ENCODE results near the gene NIN.

GRCh38 chr14:50839691-50840090 is 8.7 kb upstream of the NIN start:
- TF ChIP-seq EZH2 (IDR thresholded peaks at IDR 0.05; ENCODE audit: borderline replicate concordance, low read length) (no peak), CTCF (conservative IDR thresholded peaks at IDR 0.05 in 1 of 2, IDR thresholded peaks at IDR 0.05 in 1 of 2; ENCODE audit: extremely low read depth in 1 of 2, insufficient read depth in 1 of 2, low read depth in 1 of 2, low read length in 2 of 2) (no peak)

Measured in mammary epithelial cell (primary cell).